Stimulated activated naive CD8-positive, alpha-beta T cell treated with anti-CD3 and anti-CD28 coated beads, Interleukin-15, amount 100 ng/mL, for 72 hours (primary cell): Measurements from ENCODE around the gene MTHFD1L.

Experiments
- ATAC-seq: fragments of 150-1000 bp; cut with Tn5 transposase; 2 replicates; pipeline ENCODE4 v1.10.0; 2021; ENCODE audit warnings: mild to moderate bottlenecking, moderate library complexity
- DNase-seq, 2 donors: peaks; one replicate each; pipeline ENCODE4 v3.0.0; 2021 to 2022
- H3K27ac Mint-ChIP-seq, 2 donors: one replicate each; pipeline ENCODE4 v1.8.0; 2022; ENCODE audit warnings: mild to moderate bottlenecking in 2 of 2, mixed read lengths in 2 of 2, moderate library complexity in 2 of 2
- H3K27me3 Mint-ChIP-seq: one replicate; pipeline ENCODE4 v1.8.0; 2022; ENCODE audit warnings: mixed read lengths
- H3K4me1 Mint-ChIP-seq: one replicate; pipeline ENCODE4 v1.8.0; 2022; ENCODE audit warnings: mild to moderate bottlenecking, mixed read lengths
- H3K4me3 Mint-ChIP-seq, 2 donors: one replicate each; pipeline ENCODE4 v1.8.0; 2022; ENCODE audit warnings: mild to moderate bottlenecking in 2 of 2, mixed read lengths in 2 of 2, moderate library complexity in 1 of 2
- H3K9me3 Mint-ChIP-seq, 2 donors: one replicate each; pipeline ENCODE4 v1.8.0; 2022; ENCODE audit warnings: mixed read lengths in 2 of 2

MTHFD1L gene

GRCh38 chr6:151136141-151136755 is 270.7 kb downstream of the MTHFD1L start:
- H3K27me3 Mint-ChIP-seq = peaks cover 10% of the 10 kb centered on the region
- H3K4me1 Mint-ChIP-seq = no peaks in the 10 kb centered on the region
- H3K9me3 Mint-ChIP-seq = peaks cover 0 to 8% of the 10 kb centered on the region in 2 donors
- no peak for ATAC-seq
- H3K4me3 Mint-ChIP-seq = no peak overlapping the region
- H3K27ac Mint-ChIP-seq = no peak overlapping the region
- no peak for DNase-seq

- Mint-ChIP-seq H3K27ac (no peak overlapping the region), H3K27me3 (peaks cover 10% of the 10 kb centered on the region), H3K4me1 (no peaks in the 10 kb centered on the region), H3K9me3 (peaks cover 0 to 8% of the 10 kb centered on the region in 2 donors), H3K4me3 (no peak overlapping the region)
- no peak for DNase-seq
- no peak for ATAC-seq
These were observed 272.0 kb downstream of the MTHFD1L start for GRCh38 chr6:151137542-151137941.

GRCh38 chr6:151139524-151139923 is 274.0 kb downstream of the MTHFD1L start:
- Mint-ChIP-seq H3K4me3 (no peak overlapping the region), H3K27ac (no peak overlapping the region), H3K27me3 (peaks cover 10% of the 10 kb centered on the region), H3K9me3 (peaks cover 0 to under 1% of the 10 kb centered on the region in 2 donors), H3K4me1 (no peaks in the 10 kb centered on the region)
- DNase-seq (no peak), ATAC-seq (no peak)

- no peaks in the 10 kb centered on the region for H3K4me1 Mint-ChIP-seq
- H3K9me3 Mint-ChIP-seq = no peaks in the 10 kb centered on the region
- ATAC-seq = no peak
- no peak for DNase-seq
- no peak overlapping the region for H3K4me3 Mint-ChIP-seq
- no peak overlapping the region for H3K27ac Mint-ChIP-seq
- peaks cover 10% of the 10 kb centered on the region for H3K27me3 Mint-ChIP-seq
These were observed 275.3 kb downstream of the MTHFD1L start for GRCh38 chr6:151140767-151141166.

GRCh38 chr6:151141685-151142084 is 276.2 kb downstream of the MTHFD1L start:
- no peak for DNase-seq
- ATAC-seq = no peak
- Mint-ChIP-seq H3K4me1 (no peaks in the 10 kb centered on the region), H3K27me3 (peaks cover 10% of the 10 kb centered on the region), H3K27ac (no peak overlapping the region), H3K9me3 (no peaks in the 10 kb centered on the region), H3K4me3 (no peak overlapping the region)

- Mint-ChIP-seq H3K9me3 (no peaks in the 10 kb centered on the region), H3K27ac (no peak overlapping the region), H3K27me3 (peaks cover 10% of the 10 kb centered on the region), H3K4me3 (no peak overlapping the region), H3K4me1 (no peaks in the 10 kb centered on the region)
- ATAC-seq (no peak), DNase-seq (no peak)
These were observed 277.2 kb downstream of the MTHFD1L start for GRCh38 chr6:151142676-151143075.

GRCh38 chr6:151143337-151143736 is 277.8 kb downstream of the MTHFD1L start:
- ATAC-seq = no peak
- H3K9me3 Mint-ChIP-seq = no peaks in the 10 kb centered on the region
- no peak for DNase-seq
- H3K4me1 Mint-ChIP-seq = no peaks in the 10 kb centered on the region
- peaks cover 10% of the 10 kb centered on the region for H3K27me3 Mint-ChIP-seq
- H3K4me3 Mint-ChIP-seq = no peak overlapping the region
- H3K27ac Mint-ChIP-seq = no peak overlapping the region

GRCh38 chr6:151143806-151144205 is 278.3 kb downstream of the MTHFD1L start:
- Mint-ChIP-seq H3K27me3 (peaks cover 10% of the 10 kb centered on the region), H3K9me3 (no peaks in the 10 kb centered on the region), H3K27ac (no peak overlapping the region), H3K4me3 (no peak overlapping the region), H3K4me1 (no peaks in the 10 kb centered on the region)
- ATAC-seq = no peak
- DNase-seq = no peak

GRCh38 chr6:151147118-151147832 is 281.8 kb downstream of the MTHFD1L start:
- DNase-seq (no peak), ATAC-seq (no peak)
- no peak overlapping the region for H3K4me3 Mint-ChIP-seq
- no peaks in the 10 kb centered on the region for H3K9me3 Mint-ChIP-seq
- H3K4me1 Mint-ChIP-seq = no peaks in the 10 kb centered on the region
- peaks cover 15% of the 10 kb centered on the region for H3K27me3 Mint-ChIP-seq
- H3K27ac Mint-ChIP-seq = no peak overlapping the region

- Mint-ChIP-seq H3K9me3 (no peaks in the 10 kb centered on the region), H3K4me3 (no peak overlapping the region), H3K4me1 (no peaks in the 10 kb centered on the region), H3K27me3 (peaks cover 23% of the 10 kb centered on the region), H3K27ac (no peak overlapping the region)
- no peak for DNase-seq
- ATAC-seq = no peak
These were observed 282.6 kb downstream of the MTHFD1L start for GRCh38 chr6:151148111-151148510.

- H3K9me3 Mint-ChIP-seq = no peaks in the 10 kb centered on the region
- ATAC-seq = no peak
- H3K4me3 Mint-ChIP-seq = no peak overlapping the region
- no peak for DNase-seq
- no peak overlapping the region for H3K27ac Mint-ChIP-seq
- no peaks in the 10 kb centered on the region for H3K4me1 Mint-ChIP-seq
- H3K27me3 Mint-ChIP-seq = peaks cover 39% of the 10 kb centered on the region
These were observed 284.3 kb downstream of the MTHFD1L start for GRCh38 chr6:151149793-151150192.
